Kidney (tissue), 14 donors: ENCODE data around the gene BACH2. TPM values are rescaled to one million over a fixed set of nuclear protein-coding genes. Genes with fewer than 3 reads are reported as not detected.

Experiments used
- DNase-seq, 5 donors: peaks; one replicate each; pipeline ENCODE4 v3.0.0-alpha.2; 2013 to 2020
- FAIRE-seq: peaks from 2 replicates; lab custom pipeline; 2012; peaks lifted over from hg19 to GRCh38; lab: Jason Lieb, UNC
- H3K27ac ChIP-seq, 2 donors: one replicate each; pipeline ENCODE4 v1.7.0; 2013; ENCODE audit warnings: low read depth in 2 of 2, low read length in 2 of 2, inconsistent platforms in 1 of 2
- H3K27me3 ChIP-seq: one replicate; pipeline ENCODE4 v1.7.1; 2013; ENCODE audit warnings: low read length, inconsistent platforms; ENCODE audit not compliant: control insufficient read depth, insufficient read depth
- H3K36me3 ChIP-seq, 3 donors: one replicate each; pipeline versions ENCODE4 v1.7.0 to v1.7.1; 2013; ENCODE audit warnings: low read length in 3 of 3, control low read depth in 1 of 3, inconsistent platforms in 1 of 3; ENCODE audit not compliant: insufficient read depth in 3 of 3, control insufficient read depth in 2 of 3
- H3K4me1 ChIP-seq, 3 donors: one replicate each; pipeline versions ENCODE4 v1.7.0 to v1.7.1; 2013; ENCODE audit warnings: low read length in 3 of 3, inconsistent platforms in 1 of 3, low read depth in 1 of 3; ENCODE audit not compliant: control insufficient read depth in 2 of 3, insufficient read depth in 2 of 3
- H3K4me3 ChIP-seq, 3 donors: one replicate each; pipeline versions ENCODE4 v1.7.0 to v1.8.1; 2013; ENCODE audit warnings: low read length in 3 of 3, control low read depth in 1 of 3, inconsistent platforms in 1 of 3
- H3K9ac ChIP-seq, 3 donors: one replicate each; pipeline versions ENCODE4 v1.7.0 to v1.7.1; 2013; ENCODE audit warnings: low read length in 3 of 3, control low read depth in 1 of 3, inconsistent platforms in 1 of 3
- H3K9me3 ChIP-seq, 3 donors: one replicate each; pipeline versions ENCODE4 v1.7.0 to v1.7.1; 2013; ENCODE audit warnings: low read length in 3 of 3, control low read depth in 1 of 3, inconsistent platforms in 1 of 3; ENCODE audit not compliant: control insufficient read depth in 2 of 3, insufficient read depth in 1 of 3
- CTCF ChIP-seq: IDR thresholded peaks from 3 replicates; pipeline ENCODE4 v1.5.1; 2012; ENCODE audit warnings: mild to moderate bottlenecking, moderate library complexity, borderline replicate concordance; ENCODE audit not compliant: insufficient read depth; ENCODE audit errors: extremely low read depth
- intact Hi-C: fragments of 100-400 bp; cut with DNase I; formaldehyde crosslinking; loops from one replicate; pipeline ENCODE4 v1.11.1; 2022
- polyA plus RNA-seq: library from polyadenylated mRNA; stranded (reverse); fragments of 350-450 nt; fragmentation: Illumina TruSeq; extraction: RNeasy Lipid Tissue Mini Kit (QIAGEN cat#74804); gene quantifications from one replicate; pipeline ENCODE4 v1.2.3, GENCODE V29; 2014; ENCODE audit warnings: low read depth, low replicate concordance; ENCODE audit not compliant: insufficient read depth
- total RNA-seq: library from RNA; stranded (reverse); fragmentation: NEBNext Ultra II Directional; extraction: Animal tissue kit (Norgen Biotek cat#: 25700); gene quantifications from one replicate; pipeline ENCODE4 v1.2.1, GENCODE V29; 2021
- donor health status: control.
- donor health status: control.
- donor health status: control.
- donor health status: control.
- donor health status: control.
- donor health status: DM: yes; HTN: yes; CAD: no.
- donor health status: Normal renal cell carcinoma (clear cell type).

Gene BACH2
- total and polyA plus RNA-seq, 2 donors from 2014 or later: 0.32 to 6.9 TPM

- intact Hi-C loops: no loop called here
- TF ChIP-seq CTCF: no peak
- Histone ChIP-seq H3K4me3 (no peak overlapping the region), H3K4me1 (no peaks in the 10 kb centered on the region), H3K9ac (no peak overlapping the region), H3K27me3 (no peaks in the 10 kb centered on the region), H3K9me3 (peaks cover 0 to 3% (median 0%) of the 10 kb centered on the region in 3 donors), H3K36me3 (no peaks in the 10 kb centered on the region), H3K27ac (no peak overlapping the region)
- no peak for FAIRE-seq
- DNase-seq: no peak
These were observed 378.8 kb downstream of the BACH2 start for GRCh38 chr6:89917801-89918366.

- H3K27ac ChIP-seq: no peak overlapping the region
- no peak for TF ChIP-seq CTCF
- H3K4me3 ChIP-seq: no peak overlapping the region
- no peaks in the 10 kb centered on the region for H3K4me1 ChIP-seq
- no peaks in the 10 kb centered on the region for H3K36me3 ChIP-seq
- intact Hi-C loops: no loop called here
- FAIRE-seq (no peak), DNase-seq (no peak)
- H3K9ac ChIP-seq: no peak overlapping the region
- H3K27me3 ChIP-seq: no peaks in the 10 kb centered on the region
- H3K9me3 ChIP-seq: peaks cover 0 to 3% (median 0%) of the 10 kb centered on the region in 3 donors
These were observed 379.4 kb downstream of the BACH2 start for GRCh38 chr6:89917216-89917615.

- no peak for FAIRE-seq
- no peaks in the 10 kb centered on the region for H3K27me3 ChIP-seq
- TF ChIP-seq CTCF: no peak
These were observed 380.3 kb downstream of the BACH2 start for GRCh38 chr6:89916136-89916920.

More at GRCh38 chr6:89916136-89916920, 380.3 kb downstream of the BACH2 start:
- Histone ChIP-seq H3K9ac (no peak overlapping the region), H3K27ac (no peak overlapping the region), H3K36me3 (no peaks in the 10 kb centered on the region), H3K4me3 (no peak overlapping the region), H3K9me3 (peaks cover 0 to 3% (median 0%) of the 10 kb centered on the region in 3 donors), H3K4me1 (no peaks in the 10 kb centered on the region)
- intact Hi-C loops: no loop called here
- DNase-seq: no peak
